Stimulated activated CD8-positive, alpha-beta memory T cell treated with anti-CD3 and anti-CD28 coated beads, Interleukin-2, amount 100 ng/mL, for 48 hours (primary cell): ENCODE results near the gene TMEM131L.

Experiments used
- DNase-seq, 2 donors: peaks; one replicate each; pipeline ENCODE4 v3.0.0-alpha.2; 2020; ENCODE audit warnings: low read depth in 2 of 2

The TMEM131L gene

DNA sequence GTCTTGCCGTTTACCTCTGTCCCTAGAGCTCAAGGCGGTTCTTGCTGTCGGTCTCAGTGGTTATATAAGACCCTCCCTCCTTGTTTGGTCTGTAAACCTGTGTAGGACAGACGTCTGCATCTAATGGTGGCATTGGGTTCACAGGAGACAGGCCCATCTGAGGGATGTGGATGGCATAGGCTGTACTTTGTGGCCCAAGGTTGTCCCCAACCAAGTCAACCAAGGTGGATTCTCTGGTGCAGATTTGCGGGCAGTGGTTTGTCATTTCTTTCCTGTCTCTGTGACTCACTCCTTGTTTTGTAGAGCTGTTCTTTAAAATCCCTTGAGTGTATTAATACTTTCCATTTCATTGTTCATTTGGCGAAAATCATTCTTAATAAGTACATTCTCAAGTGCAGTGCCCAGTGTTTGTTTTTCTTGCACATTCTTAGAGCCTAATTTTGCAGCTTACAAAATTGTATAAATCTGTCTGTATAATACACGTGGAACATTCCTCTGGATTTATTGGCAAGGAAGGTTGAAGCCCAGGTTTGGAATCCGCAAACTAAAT, 149.9 kb downstream of the TMEM131L start:
- peak; percentile 14 to 30 for DNase-seq

DNA sequence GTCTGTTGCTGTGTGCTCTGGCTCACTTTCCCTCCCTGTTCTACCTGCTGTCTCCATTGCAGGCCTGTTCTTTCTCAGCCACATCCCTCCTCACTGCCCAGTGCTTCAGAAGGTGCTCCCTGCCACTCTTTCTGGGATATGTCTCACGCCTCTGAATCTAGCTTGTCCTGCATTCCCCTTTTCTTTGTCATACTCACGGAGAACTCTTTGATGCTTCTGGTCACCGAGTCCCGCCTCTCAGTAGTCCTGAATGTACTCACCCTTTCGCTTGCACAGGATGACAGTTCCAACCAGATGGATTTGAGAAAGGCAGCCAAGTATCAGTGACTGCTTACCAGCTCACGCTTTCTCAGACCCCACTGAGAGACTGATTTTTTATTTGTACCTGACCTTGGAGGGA, 152.7 kb downstream of the TMEM131L start:
- no peak for DNase-seq

DNA sequence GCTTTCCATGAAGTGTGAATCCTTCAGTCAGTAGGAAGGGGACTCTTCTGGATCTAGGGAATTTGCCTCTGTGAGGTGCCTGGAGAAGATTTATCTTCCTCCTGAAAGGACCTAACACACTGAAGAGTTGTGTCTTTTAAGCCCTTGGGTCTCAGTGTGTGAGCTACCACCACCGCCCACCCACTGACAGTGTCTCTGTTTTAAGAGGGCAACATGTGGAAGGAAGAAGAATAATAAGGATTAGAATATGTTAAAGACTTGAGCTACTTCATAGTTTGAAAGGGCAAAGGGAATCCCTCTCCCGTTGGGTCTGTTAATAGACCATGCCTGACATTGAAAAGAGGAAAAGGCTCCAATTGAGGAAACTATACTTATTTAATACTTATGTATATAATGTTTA, 153.7 kb downstream of the TMEM131L start:
- no peak for DNase-seq

DNA sequence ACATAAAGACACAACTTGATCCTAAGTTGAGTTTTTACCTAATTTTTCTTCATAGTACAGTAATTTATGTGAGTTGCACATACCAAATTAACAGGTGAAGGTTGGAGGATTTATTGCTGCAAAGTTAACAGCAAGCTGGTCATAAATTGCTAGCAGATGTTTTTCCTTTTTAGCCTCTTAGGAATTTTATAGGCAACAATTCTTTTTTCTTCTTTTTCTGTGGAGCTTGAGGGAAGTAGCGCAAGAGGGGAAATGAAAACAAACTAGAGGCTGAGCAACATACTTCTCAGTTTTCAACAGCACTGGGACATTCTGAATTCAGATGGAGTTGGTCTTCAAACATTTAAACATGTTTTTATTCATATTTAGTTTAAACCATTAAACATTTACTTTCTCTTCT, 154.2 kb downstream of the TMEM131L start:
- DNase-seq: no peak

DNA sequence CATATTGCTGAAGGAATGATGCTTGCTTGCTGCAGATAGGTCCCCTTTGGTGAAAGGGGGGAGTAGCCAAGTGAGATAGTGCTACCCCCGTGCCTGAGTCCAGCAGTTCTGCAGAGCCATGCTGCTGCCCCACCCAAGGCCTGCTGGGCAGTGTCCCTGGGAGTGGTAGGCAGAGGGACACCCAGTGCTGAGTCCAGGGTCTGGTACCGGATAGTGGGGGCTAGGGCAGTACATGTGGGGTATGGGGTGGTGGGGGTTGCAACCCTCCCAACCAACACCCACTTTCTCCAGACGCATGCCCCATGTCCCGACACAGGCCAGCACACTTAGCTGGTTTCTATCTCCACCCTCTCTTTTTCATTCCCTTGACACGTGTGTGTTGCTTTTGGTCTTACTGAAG, 155.9 kb downstream of the TMEM131L start:
- DNase-seq: no peak

DNA sequence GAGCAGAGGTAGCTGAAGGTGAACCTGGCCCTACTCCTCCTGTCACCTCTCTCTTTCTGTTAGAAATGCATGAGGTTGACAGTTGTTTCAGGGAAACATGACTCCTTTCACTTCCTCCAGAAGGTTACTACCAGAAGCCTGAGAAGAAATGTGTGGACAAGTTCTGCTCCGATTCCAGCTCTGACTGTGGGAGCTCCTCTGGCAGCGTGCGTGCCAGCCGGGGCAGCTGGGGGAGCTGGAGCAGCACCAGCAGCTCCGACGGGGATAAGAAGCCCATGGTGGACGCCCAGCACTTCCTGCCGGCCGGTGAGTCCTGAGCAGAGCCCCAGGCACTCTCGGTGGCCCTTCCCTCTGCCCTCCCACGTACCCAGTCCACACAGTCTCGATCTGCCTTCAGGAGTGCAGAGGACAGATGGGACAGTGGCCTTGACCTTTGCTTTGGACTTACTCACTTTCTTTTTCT, 156.6 kb downstream of the TMEM131L start:
- DNase-seq: no peak

DNA sequence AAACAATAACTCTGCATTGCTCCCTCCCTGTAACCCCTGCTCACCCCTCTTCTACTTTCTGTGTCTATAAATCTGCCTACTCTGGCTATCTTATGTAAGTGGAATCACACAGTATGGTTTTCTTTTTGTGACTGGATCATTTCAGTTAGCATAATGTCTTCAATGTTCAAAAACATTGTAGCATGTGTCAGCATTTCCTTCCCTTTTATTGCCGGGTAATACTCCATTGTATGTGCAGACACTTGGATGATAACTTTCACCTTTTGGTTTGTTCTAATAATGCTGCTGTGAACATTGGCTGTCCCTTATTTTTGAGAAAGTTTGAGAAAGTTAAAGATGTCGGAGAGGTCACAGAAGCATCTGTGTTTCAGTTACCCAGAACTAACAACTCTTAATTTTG, 157.3 kb downstream of the TMEM131L start:
- no peak for DNase-seq

DNA sequence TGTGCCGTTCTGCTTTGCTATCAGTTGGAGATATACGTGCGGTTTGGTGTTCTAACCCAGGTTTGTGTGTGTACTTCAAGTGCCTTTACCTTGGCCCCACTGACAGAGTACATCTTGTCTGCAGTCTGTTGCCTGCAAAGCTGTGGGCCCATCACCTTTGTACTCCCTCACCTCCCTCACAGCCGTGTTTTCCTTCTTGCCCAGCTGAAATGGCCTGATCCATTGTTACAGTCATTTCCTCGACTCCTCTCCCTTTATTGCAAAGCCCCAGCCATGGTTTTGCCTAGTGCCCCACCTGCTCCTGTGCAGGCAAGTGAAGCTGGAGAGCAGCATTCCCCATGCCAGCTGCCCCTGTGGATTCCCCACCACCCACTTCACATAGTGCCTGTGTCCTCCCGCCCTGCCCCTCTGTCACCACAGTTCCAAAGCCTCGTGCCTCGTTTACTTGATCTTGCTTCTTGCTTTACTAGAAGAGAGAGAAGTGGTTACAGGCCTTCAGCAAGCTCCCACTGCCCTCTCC, 162.7 kb downstream of the TMEM131L start:
- no peak for DNase-seq

DNA sequence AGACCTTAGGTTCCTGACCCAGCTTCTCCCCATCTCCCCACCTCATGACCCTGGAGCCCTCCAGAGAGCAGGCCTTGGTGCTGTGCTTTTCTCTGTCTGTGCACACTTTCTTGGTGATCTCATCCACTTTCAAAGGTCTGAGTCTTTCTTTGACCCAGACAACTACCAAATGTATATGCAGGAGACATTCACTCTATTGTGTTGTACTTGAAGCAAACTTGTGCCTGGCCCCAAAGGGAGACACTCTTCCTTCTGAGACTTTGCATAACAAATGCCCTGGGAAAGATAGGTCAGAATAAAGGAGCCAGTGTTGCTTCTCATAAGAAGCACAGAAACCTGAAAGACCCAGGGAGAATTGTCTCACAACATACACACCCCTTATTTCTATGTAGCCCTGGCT, 163.6 kb downstream of the TMEM131L start:
- no peak for DNase-seq

DNA sequence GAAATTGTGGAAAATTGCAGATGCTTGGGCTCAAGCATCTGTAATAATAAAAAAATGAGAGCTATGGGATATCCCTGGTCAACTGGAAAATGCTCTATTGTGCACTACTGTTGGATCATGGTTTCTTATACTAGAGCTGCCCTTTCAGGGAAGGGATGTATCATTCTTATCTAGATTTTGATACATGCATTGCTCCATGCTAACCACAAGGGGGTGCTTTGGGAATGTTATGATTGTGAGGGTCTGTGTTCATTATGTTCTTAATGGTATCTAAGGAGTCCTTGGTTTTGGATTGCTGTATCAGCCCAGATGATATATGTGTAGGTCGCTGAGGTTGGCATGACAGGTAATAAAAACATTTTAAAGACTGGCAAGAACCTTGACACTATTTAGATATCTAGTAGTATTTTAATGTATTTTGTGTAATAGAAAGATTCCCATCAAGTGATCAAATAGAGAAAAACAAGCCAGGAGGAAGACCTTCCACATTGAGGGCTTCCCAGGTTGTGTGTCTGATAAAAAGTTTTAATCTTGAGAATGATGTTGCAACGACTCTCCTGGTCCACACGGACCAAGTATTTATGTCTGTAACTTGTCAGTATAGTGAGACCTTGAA, 168.7 kb downstream of the TMEM131L start:
- no peak for DNase-seq

DNA sequence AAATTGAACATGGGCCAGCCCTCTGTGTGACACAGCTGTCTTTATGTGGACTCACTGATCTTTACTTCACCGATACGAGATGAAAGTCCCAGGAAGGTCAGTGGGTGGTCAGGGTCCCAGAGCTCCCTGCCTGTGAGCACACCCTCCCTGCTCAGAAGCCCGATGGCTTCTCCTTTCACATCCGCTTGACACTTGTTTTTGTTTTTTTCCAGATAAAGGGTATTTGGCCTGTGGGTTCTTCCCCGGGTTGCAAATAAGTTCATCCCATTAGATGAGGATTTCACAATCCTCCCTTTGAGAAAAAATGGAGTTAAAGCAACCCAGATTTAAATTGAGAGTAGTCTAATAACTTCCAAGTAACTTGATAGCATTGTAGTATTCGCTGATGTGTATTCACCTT, 169.7 kb downstream of the TMEM131L start:
- no peak for DNase-seq

DNA sequence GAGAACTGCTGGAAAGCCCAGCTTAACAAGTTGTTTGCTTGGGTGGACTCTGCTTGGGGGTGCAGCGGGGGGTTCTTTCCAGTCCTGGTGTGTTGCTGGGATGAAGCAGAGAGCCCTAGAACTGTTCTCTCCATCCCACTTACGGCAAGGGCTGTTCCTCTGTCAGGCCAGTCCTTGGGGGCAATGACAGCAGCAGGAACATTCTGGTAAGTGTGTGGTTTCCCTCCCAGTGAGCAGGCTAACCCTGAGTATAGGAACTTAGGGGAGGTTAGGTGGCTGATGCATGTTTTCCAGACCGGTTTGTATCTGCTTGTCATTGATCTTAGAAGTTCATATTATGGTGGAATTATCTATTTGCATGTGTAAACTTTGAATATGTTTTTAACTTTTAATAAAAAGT, 171.0 kb downstream of the TMEM131L start:
- DNase-seq: no peak

DNA sequence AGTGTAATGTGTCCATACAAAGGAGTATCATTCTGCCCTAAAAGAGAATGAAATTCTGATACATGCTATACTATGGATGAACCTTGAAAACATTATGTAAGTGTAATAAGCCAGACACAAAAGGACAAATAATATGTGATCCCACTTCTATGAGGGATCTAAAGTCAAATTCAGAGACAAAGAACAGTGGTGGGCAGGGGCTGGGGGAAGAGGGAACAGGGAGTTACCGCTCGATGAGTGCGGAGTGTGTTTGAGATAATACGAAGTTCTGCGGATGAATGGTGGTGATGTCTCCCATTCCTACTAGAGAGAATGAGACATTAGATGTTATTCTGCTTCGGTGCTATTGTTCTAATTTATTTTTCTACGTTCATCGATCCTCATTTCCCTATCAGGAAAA, 171.9 kb downstream of the TMEM131L start:
- DNase-seq: no peak

DNA sequence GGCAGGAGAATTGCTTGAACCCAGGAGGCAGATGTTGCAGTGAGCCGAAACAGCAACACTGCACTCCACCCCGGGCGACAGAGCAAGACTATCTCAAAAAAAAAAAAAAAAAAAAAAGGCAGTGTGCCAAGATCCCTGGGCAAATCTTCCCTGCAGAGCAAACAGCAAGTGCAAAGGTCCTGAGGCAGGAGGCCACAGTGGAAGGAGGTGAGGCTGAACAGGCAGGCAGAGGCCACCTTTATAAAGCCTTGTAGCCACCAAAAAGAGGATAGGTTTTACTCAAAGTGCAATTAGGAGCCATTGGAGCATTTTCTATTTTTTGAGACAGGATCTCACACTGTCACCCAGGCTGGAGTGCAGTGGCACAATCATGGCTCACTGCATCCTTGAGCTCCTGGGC, 172.8 kb downstream of the TMEM131L start:
- DNase-seq: no peak

DNA sequence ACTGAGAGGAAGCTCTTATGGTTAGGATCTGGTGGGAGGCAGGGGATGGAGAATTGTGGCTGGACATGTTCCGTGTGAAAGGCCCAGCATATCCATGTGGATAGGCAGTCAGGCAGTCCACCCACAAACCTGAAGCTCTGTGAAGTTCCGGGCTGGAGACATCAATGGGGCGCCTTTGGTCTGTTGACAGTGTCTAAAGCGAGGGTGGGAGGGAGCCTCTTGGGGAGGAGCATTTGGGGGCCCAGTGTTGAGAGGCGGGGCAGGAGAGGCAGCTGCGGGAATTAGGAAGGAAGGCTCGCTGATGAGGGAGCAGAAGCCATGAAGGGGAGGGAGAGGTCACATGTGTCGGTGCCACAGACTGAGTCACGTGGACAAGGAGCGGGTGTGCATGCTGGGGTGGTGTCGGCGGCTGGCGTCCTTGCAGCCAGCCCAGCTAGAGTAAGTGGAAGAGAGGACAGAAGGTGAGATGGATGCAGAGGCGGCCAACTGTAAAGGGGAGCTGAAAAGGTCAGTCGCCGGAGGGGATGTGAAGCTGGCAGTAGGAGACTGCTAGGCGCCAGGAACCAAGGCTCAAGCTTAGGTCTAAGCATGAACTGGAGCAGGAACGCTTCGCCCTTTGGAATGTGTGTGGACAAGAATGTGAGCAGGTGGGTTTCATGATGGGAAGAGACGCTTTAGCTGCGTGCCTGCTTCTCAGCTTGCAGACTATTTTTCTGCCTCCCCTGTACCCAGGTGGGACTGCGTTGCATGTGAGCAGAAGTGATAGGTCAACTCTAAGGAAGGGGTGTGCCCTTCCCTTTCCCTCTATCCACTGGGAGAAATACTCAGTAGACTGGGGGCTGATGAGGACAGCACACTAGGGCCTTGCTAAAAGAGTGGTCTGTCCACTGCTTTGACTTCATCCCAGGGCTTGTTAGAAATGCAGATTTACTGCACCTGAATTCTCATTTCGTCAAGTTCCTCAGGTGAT, 174.0 kb downstream of the TMEM131L start:
- DNase-seq: no peak

DNA sequence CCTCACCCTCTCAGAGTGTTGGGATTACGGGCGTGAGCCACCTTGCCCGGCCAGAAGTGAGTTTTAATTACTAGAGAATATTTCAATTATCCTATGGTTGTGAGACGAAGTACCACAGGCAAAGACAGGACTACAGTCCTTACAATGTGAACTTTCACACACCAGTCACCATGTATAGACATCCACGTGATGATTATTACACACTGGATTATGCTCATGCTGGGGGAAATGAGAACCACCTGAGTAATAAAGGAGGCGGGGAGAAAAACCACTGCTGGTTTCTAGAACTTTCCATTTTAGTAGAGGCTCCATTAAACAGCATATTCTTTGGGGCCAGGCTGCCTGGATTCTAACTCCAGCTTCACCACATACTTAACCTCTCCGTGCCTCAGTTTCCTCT, 175.4 kb downstream of the TMEM131L start:
- no peak for DNase-seq

DNA sequence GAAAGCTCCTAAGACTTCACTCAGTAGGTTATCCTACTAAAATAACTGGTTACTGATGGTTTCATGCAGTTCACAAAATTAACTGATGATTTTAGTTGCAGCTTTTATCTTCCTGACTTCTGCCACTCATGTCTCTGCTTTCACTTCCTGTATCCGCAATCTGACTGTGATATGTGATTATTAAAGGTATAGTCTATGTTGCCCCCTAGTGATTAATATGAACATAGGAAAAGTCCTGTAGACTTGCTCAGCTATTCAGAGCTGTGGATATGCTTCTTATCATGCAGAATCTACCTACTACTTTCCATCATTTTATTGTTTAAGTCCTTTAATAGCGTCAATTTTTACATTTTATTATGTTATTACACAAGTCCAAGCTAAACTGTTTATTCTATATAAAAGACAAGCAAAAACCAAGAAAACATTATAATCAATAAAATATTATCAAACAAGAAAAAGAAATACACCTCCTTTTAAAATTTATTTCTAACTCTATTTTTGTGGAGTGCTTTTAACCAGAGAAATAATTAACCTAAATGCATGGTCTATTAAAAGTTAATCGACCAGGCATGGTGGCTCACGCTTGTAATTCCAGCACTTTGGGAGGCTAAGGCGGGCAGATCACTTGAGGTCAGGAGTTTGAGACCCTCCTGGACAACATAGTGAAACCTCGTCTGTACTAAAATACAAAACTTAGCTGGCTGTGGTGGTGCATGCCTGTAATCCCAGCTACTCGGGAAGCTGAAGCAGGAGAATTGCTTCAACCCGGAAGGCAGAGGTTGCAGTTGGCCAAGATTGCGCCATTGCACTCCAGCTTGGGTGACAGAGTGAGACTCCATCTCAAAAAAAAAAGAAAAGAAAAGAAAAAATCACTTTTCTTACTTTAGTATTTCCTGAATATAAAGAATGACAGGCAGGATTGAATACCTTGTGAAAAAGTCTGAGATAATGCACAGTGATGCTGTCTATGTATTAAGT, 177.5 kb downstream of the TMEM131L start:
- DNase-seq: no peak

DNA sequence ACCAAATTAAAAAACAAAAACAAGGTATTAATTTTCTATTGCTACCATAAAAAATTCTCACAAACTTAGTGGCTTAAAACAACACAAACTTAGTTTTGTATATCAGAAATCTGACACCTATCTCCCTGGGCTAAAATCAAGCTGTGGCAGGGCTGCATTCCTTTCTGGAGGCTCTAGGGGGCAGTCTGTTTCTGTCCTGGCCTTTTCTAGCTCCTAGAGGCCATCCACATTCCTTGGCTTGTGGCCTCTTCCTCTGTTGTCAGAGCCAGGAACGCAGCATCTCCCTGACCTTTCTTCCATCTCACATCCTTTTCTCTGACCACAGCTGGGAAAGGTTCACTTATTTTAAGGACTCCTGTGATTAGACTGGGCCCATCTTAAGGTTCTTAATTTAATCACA, 179.0 kb downstream of the TMEM131L start:
- no peak for DNase-seq

DNA sequence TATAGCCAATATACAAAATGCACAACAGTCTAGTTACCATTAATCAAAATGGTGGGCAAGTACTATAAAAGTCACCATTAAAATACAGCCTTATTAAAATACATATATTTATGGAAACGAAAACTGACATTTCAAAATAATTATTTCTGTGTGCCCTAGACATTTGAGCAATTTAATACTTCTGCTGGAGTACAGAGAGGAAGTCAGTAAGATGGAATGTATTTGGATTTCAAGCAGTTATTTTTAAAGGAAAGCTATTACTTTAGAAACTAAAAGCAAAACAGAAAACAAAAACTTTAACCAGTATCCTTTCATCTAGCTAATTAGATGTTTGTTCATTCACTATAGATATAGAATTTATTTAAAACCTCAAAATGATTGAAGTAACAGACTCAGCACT, 180.1 kb downstream of the TMEM131L start:
- no peak for DNase-seq

DNA sequence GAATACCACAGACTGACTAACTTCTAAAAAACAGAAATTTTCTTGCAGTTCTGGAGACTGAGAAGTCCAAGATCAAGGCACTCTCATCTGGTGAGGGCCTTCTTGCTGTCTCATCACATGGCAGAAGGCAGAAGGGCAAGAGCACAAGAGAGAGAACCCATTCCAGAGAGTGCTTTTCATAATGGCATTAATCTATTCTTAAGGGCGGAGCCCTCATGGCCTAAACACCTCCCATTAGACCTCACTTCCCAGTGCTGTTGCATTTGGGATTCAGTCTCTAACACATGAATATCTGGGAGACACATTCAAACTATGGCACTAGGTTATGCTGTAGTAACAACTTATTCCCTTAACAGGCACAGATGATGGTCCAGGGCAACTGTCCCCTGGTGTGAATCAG, 180.8 kb downstream of the TMEM131L start:
- no peak for DNase-seq

DNA sequence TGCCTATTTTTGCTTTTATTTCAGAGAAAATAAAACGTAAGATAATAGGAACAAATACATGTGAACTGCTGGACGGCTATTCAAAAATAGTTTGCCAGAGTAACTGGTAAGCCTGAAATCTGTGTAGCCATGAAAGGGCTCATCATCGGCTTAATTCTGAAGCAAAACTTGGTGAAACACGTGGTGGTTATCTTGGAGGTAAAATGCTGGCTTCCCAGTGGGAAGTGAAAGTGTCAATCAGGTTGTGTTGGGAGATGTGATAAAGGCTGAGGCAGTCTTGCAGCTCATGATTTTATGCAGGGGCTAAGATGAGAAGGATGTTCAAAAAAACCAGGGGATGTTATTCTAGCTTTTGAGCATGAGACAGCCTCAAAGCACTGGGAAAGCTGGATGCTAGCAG, 181.8 kb downstream of the TMEM131L start:
- no peak for DNase-seq
